Measurements from ENCODE around the gene C12orf75. TPM values are rescaled to one million over a fixed set of nuclear protein-coding genes. Genes with fewer than 3 reads are reported as not detected.
"Not testable (repeated sequence)": the region's sequence is repeated elsewhere in the genome, so short reads cannot be mapped to it uniquely, and the experiment has no call there.

C12orf75 gene
- total RNA-seq, 1 donor from 2014 or later = 169 TPM

DNA sequence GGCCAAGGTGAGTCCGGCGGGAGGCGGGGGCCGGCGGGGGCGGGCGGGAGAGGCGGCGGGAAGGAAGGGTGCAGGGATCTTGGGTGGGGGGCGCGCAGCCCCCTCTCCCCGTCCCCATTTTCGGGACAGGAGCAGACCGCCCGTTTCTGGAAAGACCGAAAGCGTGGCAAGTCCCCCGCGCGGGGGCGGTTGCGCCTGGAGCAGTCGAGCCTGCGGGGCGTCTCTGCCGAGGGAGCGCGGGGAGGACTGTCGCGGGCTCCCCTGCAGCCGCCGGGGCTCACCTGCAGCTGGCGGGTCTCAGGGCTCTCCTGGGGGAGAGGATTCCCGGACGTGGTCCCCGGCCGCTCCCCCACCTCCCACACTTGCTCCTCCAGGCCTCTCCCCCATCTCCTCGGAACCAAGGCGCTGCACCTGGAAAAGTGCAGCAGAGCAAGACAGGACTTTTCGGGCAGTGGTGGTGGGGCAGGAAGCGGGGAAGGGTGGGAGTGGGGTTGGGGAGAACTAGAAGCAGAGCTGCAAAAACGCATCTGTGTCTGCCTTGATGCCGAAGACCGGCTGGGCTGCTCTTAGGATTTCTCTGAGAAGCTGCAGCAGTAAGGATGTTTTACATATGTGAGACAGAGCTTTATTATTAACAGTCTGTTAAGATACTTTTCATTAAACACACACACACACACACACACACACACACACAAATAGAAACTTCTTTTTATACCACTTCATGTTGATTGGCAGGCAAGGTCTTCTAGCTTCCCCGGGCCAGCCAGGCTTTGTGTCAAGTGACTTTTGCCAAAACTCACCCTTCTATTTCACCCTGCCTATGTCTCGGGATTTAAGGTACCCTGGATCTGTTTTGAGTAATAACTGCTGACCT lies 677 bp downstream of the C12orf75 start:
- H3K4me1 Mint-ChIP-seq (ENCODE audit: unreplicated experiment) = peaks cover 66% of the 10 kb centered on the region
- no peaks in the 10 kb centered on the region for H3K27me3 Mint-ChIP-seq (ENCODE audit: unreplicated experiment)
- peak overlapping the region; percentile 78 for H3K4me3 Mint-ChIP-seq (ENCODE audit: unreplicated experiment)
- H3K36me3 Mint-ChIP-seq (ENCODE audit: unreplicated experiment) = peaks cover 2% of the 10 kb centered on the region
- DNase-seq (ENCODE audit: extremely low spot score, unreplicated experiment) = no peak
- H3K9me3 Mint-ChIP-seq (ENCODE audit: unreplicated experiment) = no peaks in the 10 kb centered on the region
- peak overlapping the region; percentile 84 for H3K27ac Mint-ChIP-seq (ENCODE audit: unreplicated experiment)
- TF ChIP-seq, protein P1, sequence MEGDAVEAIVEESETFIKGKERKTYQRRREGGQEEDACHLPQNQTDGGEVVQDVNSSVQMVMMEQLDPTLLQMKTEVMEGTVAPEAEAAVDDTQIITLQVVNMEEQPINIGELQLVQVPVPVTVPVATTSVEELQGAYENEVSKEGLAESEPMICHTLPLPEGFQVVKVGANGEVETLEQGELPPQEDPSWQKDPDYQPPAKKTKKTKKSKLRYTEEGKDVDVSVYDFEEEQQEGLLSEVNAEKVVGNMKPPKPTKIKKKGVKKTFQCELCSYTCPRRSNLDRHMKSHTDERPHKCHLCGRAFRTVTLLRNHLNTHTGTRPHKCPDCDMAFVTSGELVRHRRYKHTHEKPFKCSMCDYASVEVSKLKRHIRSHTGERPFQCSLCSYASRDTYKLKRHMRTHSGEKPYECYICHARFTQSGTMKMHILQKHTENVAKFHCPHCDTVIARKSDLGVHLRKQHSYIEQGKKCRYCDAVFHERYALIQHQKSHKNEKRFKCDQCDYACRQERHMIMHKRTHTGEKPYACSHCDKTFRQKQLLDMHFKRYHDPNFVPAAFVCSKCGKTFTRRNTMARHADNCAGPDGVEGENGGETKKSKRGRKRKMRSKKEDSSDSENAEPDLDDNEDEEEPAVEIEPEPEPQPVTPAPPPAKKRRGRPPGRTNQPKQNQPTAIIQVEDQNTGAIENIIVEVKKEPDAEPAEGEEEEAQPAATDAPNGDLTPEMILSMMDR (IDR thresholded peaks at IDR 0.05) = peak; percentile 25

DNA sequence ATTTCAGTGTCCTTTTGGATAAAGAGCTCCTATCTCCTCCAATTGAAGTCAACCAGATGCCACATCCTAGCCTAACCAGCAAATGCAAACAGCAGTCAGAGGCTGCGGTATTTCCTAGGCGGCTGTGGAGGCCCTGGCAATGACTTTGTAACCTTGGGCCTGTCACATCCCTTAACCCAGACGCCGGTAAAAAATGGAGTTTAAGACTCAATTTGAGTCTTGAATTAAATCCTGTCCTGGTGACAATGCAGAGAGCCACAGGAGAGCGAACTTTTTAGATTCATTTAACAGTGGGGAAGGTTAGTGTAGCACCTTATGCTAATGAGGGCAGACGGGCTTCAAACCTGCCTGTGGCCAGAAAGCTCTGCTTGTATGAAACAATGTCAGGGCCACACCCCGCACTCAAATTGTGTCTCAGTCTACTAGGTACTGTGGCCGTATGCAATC lies 1.3 kb downstream of the C12orf75 start:
- Mint-ChIP-seq H3K27ac (ENCODE audit: unreplicated experiment) (peak overlapping the region; percentile 84), H3K27me3 (ENCODE audit: unreplicated experiment) (no peaks in the 10 kb centered on the region)

DNA sequence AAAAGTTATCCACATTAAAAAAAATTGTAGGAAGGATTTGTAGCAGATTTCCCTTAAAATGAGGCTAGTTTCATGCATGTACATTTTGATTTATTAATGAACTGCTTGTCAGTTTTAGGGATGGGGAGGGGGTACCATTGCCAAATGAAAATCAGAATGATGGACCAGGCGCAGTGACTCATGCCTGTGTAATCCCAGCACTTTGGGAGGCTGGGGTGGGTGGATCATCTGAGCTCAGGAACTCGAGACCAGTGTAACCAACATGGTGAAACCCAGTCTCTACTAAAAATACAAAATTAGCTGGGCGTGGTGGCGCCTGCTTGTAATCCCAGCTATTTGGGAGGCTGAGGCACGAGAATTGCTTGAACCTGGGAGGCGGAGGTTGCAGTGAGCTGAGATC lies 1.8 kb downstream of the C12orf75 start:
- not testable (repeated sequence) for H3K36me3 Mint-ChIP-seq (ENCODE audit: unreplicated experiment); H3K9me3 Mint-ChIP-seq (ENCODE audit: unreplicated experiment)

More for the DNA sequence above, 1.3 kb downstream of the C12orf75 start:
- no peaks in the 10 kb centered on the region for H3K9me3 Mint-ChIP-seq (ENCODE audit: unreplicated experiment)
- peaks cover 5% of the 10 kb centered on the region for H3K36me3 Mint-ChIP-seq (ENCODE audit: unreplicated experiment)
- peak overlapping the region; percentile 78 for H3K4me3 Mint-ChIP-seq (ENCODE audit: unreplicated experiment)
- peaks cover 66% of the 10 kb centered on the region for H3K4me1 Mint-ChIP-seq (ENCODE audit: unreplicated experiment)
- no peak for DNase-seq (ENCODE audit: extremely low spot score, unreplicated experiment)
- TF ChIP-seq, protein P1 (IDR thresholded peaks at IDR 0.05) = no peak

DNA sequence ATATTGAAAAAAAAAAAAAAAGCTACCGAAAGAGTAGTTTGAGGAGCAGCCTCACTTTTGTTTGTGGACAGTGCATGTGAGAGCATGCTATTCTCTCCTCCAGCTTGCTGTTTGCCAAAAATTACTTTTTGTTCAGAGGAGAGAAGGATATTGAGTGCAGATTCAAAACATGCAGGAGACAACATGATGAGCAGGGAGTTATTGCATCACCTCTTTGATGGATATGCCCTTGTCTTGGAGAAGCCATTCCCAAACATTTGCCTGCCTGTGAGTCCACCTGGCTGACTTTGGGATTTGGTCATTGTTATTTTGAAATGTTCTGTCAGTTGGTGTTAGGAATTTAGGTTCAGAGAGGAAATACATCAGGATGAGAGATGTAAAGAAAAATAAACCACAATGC lies 2.4 kb downstream of the C12orf75 start:
- Mint-ChIP-seq H3K9me3 (ENCODE audit: unreplicated experiment) (peaks cover 4% of the 10 kb centered on the region), H3K4me1 (ENCODE audit: unreplicated experiment) (peaks cover 69% of the 10 kb centered on the region), H3K27me3 (ENCODE audit: unreplicated experiment) (no peaks in the 10 kb centered on the region), H3K36me3 (ENCODE audit: unreplicated experiment) (peaks cover 5% of the 10 kb centered on the region), H3K27ac (ENCODE audit: unreplicated experiment) (peak overlapping the region; percentile 84), H3K4me3 (ENCODE audit: unreplicated experiment) (peak overlapping the region; percentile 78)
- DNase-seq (ENCODE audit: extremely low spot score, unreplicated experiment) = no peak
- TF ChIP-seq, protein P1 (IDR thresholded peaks at IDR 0.05) = no peak

More for the DNA sequence above, 1.8 kb downstream of the C12orf75 start:
- DNase-seq (ENCODE audit: extremely low spot score, unreplicated experiment); H3K27me3 Mint-ChIP-seq (ENCODE audit: unreplicated experiment): not testable (repeated sequence)
- H3K27ac Mint-ChIP-seq (ENCODE audit: unreplicated experiment) = peak overlapping the region; percentile 84
- peaks cover 66% of the 10 kb centered on the region for H3K4me1 Mint-ChIP-seq (ENCODE audit: unreplicated experiment)
- peak overlapping the region; percentile 78 for H3K4me3 Mint-ChIP-seq (ENCODE audit: unreplicated experiment)

DNA sequence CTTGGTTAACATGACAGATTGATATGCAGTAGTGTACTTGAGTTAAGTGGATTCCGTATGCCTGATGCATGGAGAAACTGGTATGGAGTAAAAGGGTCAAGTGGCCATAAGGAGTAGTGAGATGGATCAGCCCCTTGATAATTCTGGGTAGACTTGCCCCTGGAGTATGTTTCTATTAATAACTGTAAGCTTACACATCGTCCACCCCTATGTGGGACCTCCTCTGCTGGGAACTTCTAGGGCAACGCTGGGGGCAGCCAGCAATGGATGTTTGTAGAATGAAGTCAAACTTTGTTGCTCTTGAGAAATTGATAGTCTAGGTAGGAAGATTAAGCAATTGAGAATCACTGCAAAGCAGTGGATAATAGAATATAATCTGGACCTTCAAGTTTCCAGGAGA lies 3.5 kb downstream of the C12orf75 start:
- peaks cover 4% of the 10 kb centered on the region for H3K9me3 Mint-ChIP-seq (ENCODE audit: unreplicated experiment)
- peaks cover 5% of the 10 kb centered on the region for H3K36me3 Mint-ChIP-seq (ENCODE audit: unreplicated experiment)
- H3K4me3 Mint-ChIP-seq (ENCODE audit: unreplicated experiment) = peak overlapping the region; percentile 47
- TF ChIP-seq, protein P1 (IDR thresholded peaks at IDR 0.05) = no peak
- peak overlapping the region; percentile 61 for H3K27ac Mint-ChIP-seq (ENCODE audit: unreplicated experiment)
- no peak for DNase-seq (ENCODE audit: extremely low spot score, unreplicated experiment)
- H3K27me3 Mint-ChIP-seq (ENCODE audit: unreplicated experiment) = no peaks in the 10 kb centered on the region
- H3K4me1 Mint-ChIP-seq (ENCODE audit: unreplicated experiment) = peaks cover 79% of the 10 kb centered on the region

Measured in osteocyte (in vitro differentiated cells).